IPS DF 4.7 (cell line): ENCODE results near the gene LRIT1.
"Not testable (repeated sequence)": the region's sequence is repeated elsewhere in the genome, so short reads cannot be mapped to it uniquely, and the experiment has no call there.

ENCODE experiments used
- DNase-seq: peaks from one replicate; pipeline ENCODE4 v3.0.0-alpha.2; 2013; ENCODE audit warnings: low spot score; ENCODE audit errors: extremely low read depth

The LRIT1 gene

GRCh38 chr10:84241185-84241790 is at the start of gene LRIT1:
TSS of gene LRIT1 (minus strand) at chr10:84241546. CDS start at chr10:84241439, 107 bp downstream.
- DNase-seq = no peak

GRCh38 chr10:84290235-84290634 is 48.9 kb upstream of the LRIT1 start:
- DNase-seq = no peak

- DNase-seq = no peak
Measured at GRCh38 chr10:84289521-84290200, 48.3 kb upstream of the LRIT1 start.

GRCh38 chr10:84288151-84288550 is 46.8 kb upstream of the LRIT1 start:
- DNase-seq = no peak

GRCh38 chr10:84286695-84287094 is 45.3 kb upstream of the LRIT1 start:
- DNase-seq = no peak

GRCh38 chr10:84279876-84280475 is 38.6 kb upstream of the LRIT1 start:
- not testable (repeated sequence) for DNase-seq

GRCh38 chr10:84270708-84271107 is 29.4 kb upstream of the LRIT1 start:
- DNase-seq = no peak

GRCh38 chr10:84269773-84270172 is 28.4 kb upstream of the LRIT1 start:
- DNase-seq = no peak

- DNase-seq = no peak
Measured at GRCh38 chr10:84269162-84269561, 27.8 kb upstream of the LRIT1 start.

GRCh38 chr10:84267503-84268126 is 26.3 kb upstream of the LRIT1 start:
- DNase-seq = peak; percentile 68

GRCh38 chr10:84265418-84265817 is 24.1 kb upstream of the LRIT1 start:
- DNase-seq = no peak

GRCh38 chr10:84264611-84265141 is 23.3 kb upstream of the LRIT1 start:
- DNase-seq = peak; percentile 28

- DNase-seq = no peak
Measured at GRCh38 chr10:84263716-84264115, 22.4 kb upstream of the LRIT1 start.

- no peak for DNase-seq
Measured at GRCh38 chr10:84262190-84262956, 21.0 kb upstream of the LRIT1 start.

- DNase-seq = no peak
Measured at GRCh38 chr10:84261236-84261915, 20.0 kb upstream of the LRIT1 start.

GRCh38 chr10:84258034-84258695 is 16.8 kb upstream of the LRIT1 start:
- DNase-seq = no peak

GRCh38 chr10:84257343-84258020 is 16.1 kb upstream of the LRIT1 start:
- DNase-seq = no peak

GRCh38 chr10:84256510-84257342 is 15.4 kb upstream of the LRIT1 start:
- DNase-seq = no peak
